Measurements from ENCODE around the gene OS9.
"Not testable (repeated sequence)": the region's sequence is repeated elsewhere in the genome, so short reads cannot be mapped to it uniquely, and the experiment has no call there.

The OS9 gene

GRCh38 chr12:57693659-57694458 lies at the start of gene OS9:
OS9 (plus strand) TSS chr12:57694132; CDS start chr12:57694162, 30 bp downstream.
- ChIA-PET POLR2A (no interaction called here), CTCF (interaction anchor here (0.6 to 3.9 kb wide), 20 partner anchors 10 to 230 kb away, joined by 3 to 29 read pairs (median 4); partner anchors contain the start of genes B4GALNT1 and TSFM)
- TF ChIP-seq CTCF (IDR thresholded peaks at IDR 0.05; ENCODE audit: control extremely low read depth, extremely low read depth, low read depth, missing control alignments) = peak; percentile 75
- peak; percentile 95 for DNase-seq (ENCODE audit: extremely low spot score)

GRCh38 chr12:57645990-57646658 lies 47.8 kb upstream of the OS9 start:
- POLR2A ChIA-PET; DNase-seq (ENCODE audit: extremely low spot score): not testable (repeated sequence)
- CTCF ChIA-PET = interaction anchor here (1.3 to 5.3 kb wide), 2 partner anchors 13 to 63 kb away, joined by 6 to 30 read pairs; partner anchors contain the start of gene B4GALNT1

- POLR2A ChIA-PET; DNase-seq (ENCODE audit: extremely low spot score): not testable (repeated sequence)
- CTCF ChIA-PET = interaction anchor here (1.3 kb wide), 1 partner anchor 63 kb away, joined by 6 read pairs; no protein-coding TSS in a partner anchor
Observed at GRCh38 chr12:57646659-57647049, 47.3 kb upstream of the OS9 start.

GRCh38 chr12:57654042-57654441 lies 39.9 kb upstream of the OS9 start:
- CTCF ChIA-PET = interaction anchor here (1.4 kb wide), 1 partner anchor 9 kb away, joined by 3 read pairs; no protein-coding TSS in a partner anchor
- POLR2A ChIA-PET = no interaction called here
- TF ChIP-seq CTCF (IDR thresholded peaks at IDR 0.05; ENCODE audit: control extremely low read depth, extremely low read depth, low read depth, missing control alignments) = no peak
- DNase-seq (ENCODE audit: extremely low spot score) = no peak

GRCh38 chr12:57655541-57656240 lies 38.2 kb upstream of the OS9 start:
- CTCF ChIA-PET = interaction anchor here (1.4 to 2.6 kb wide), 5 partner anchors 16 to 72 kb away, joined by 3 to 9 read pairs (median 5); partner anchors contain the start of gene B4GALNT1
- no peak for DNase-seq (ENCODE audit: extremely low spot score)
- POLR2A ChIA-PET = no interaction called here
- no peak for TF ChIP-seq CTCF (IDR thresholded peaks at IDR 0.05; ENCODE audit: control extremely low read depth, extremely low read depth, low read depth, missing control alignments)

GRCh38 chr12:57656408-57656807 lies 37.5 kb upstream of the OS9 start:
- DNase-seq (ENCODE audit: extremely low spot score); POLR2A ChIA-PET: not testable (repeated sequence)
- CTCF ChIA-PET = interaction anchor here (1.4 to 2.6 kb wide), 6 partner anchors 14 to 73 kb away, joined by 3 to 9 read pairs (median 6); partner anchors contain the start of gene B4GALNT1

GRCh38 chr12:57657744-57658143 lies 36.2 kb upstream of the OS9 start:
- DNase-seq (ENCODE audit: extremely low spot score) = no peak
- CTCF ChIA-PET = interaction anchor here (1.1 to 1.6 kb wide), 4 partner anchors 13 to 25 kb away, joined by 3 to 7 read pairs (median 4); partner anchors contain the start of gene B4GALNT1
- TF ChIP-seq CTCF (IDR thresholded peaks at IDR 0.05; ENCODE audit: control extremely low read depth, extremely low read depth, low read depth, missing control alignments) = no peak
- POLR2A ChIA-PET = no interaction called here

Measured in GM10248 (cell line).